Cardiac muscle cell (in vitro differentiated cells and primary cell): ENCODE data around the gene EOGT. TPM values are rescaled to one million over a fixed set of nuclear protein-coding genes. Genes with fewer than 3 reads are reported as not detected.

Source experiments
- DNase-seq, 2 donors: peaks; one replicate each; pipeline versions ENCODE4 v3.0.0 to v3.0.0-alpha.2; 2010 to 2017; ENCODE audit warnings: low read depth in 1 of 2, low spot score in 1 of 2
- H3K27ac ChIP-seq: fragments of 200-600 bp; sonication (generic); 2 replicates; pipeline ENCODE4 v1.5.1; 2016
- H3K27me3 ChIP-seq: fragments of 200-600 bp; sonication (generic); 2 replicates; pipeline ENCODE4 v1.6.0; 2016; ENCODE audit warnings: control low read depth
- H3K36me3 ChIP-seq: fragments of 200-600 bp; sonication (generic); 2 replicates; pipeline ENCODE4 v1.5.1; 2016; ENCODE audit warnings: control low read depth
- H3K4me1 ChIP-seq: fragments of 200-600 bp; sonication (generic); 2 replicates; pipeline ENCODE4 v1.8.1; 2017; ENCODE audit warnings: low read depth, mild to moderate bottlenecking, mixed run types
- H3K4me3 ChIP-seq: fragments of 200-600 bp; sonication (generic); 2 replicates; pipeline ENCODE4 v1.5.1; 2016; ENCODE audit warnings: mild to moderate bottlenecking
- H3K9me3 ChIP-seq: fragments of 200-600 bp; sonication (generic); 2 replicates; pipeline ENCODE4 v1.5.1; 2017; ENCODE audit warnings: low read depth, mild to moderate bottlenecking, control low read depth
- CTCF ChIP-seq: IDR thresholded peaks from 2 replicates; pipeline ENCODE4 v1.5.1; 2012; ENCODE audit warnings: low read depth, mild to moderate bottlenecking, low read length
- polyA plus RNA-seq: library from polyadenylated mRNA; unstranded; fragments of >200 nt; fragmentation: Nextera tagmentation; extraction: Ambion mirVana; gene quantifications from 2 replicates; pipeline ENCODE4 v1.2.1, GENCODE V29; 2016
- total RNA-seq: library from RNA; depleted of rRNA; stranded (reverse); fragments of >200 nt; gene quantifications from 2 replicates; pipeline ENCODE4 v1.2.3, GENCODE V29; 2016

The EOGT gene
- total RNA-seq (10.1 and 16.9 TPM in 2 replicates), polyA plus RNA-seq (11.3 and 13.3 TPM in 2 replicates)

GRCh38 chr3:69013253-69014021 is at the start of gene EOGT:
EOGT (minus strand) TSS chr3:69013684; CDS start chr3:69009846, 3,838 bp downstream.
- peak; percentile 90 to 92 for DNase-seq
- H3K27ac ChIP-seq: peak within 1 kb of the TSS; percentile 88
- peaks cover 2% of the 10 kb centered on the region for H3K4me1 ChIP-seq
- no peaks in the 10 kb centered on the region for H3K9me3 ChIP-seq
- H3K27me3 ChIP-seq: no peaks in the 10 kb centered on the region
- peak; percentile 65 for TF ChIP-seq CTCF
- peaks cover 5% of the 10 kb centered on the region for H3K36me3 ChIP-seq
- peak within 1 kb of the TSS; percentile 66 for H3K4me3 ChIP-seq

- Histone ChIP-seq H3K4me1 (no peaks in the 10 kb centered on the region), H3K9me3 (no peaks in the 10 kb centered on the region), H3K36me3 (peaks cover 84% of the 10 kb centered on the region), H3K4me3 (no peak overlapping the region), H3K27me3 (no peaks in the 10 kb centered on the region), H3K27ac (no peak overlapping the region)
- no peak for DNase-seq
- TF ChIP-seq CTCF: no peak
Observed at GRCh38 chr3:69059688-69060087, 46.2 kb upstream of the EOGT start.

- Histone ChIP-seq H3K36me3 (peaks cover 84% of the 10 kb centered on the region), H3K4me3 (no peak overlapping the region), H3K27ac (no peak overlapping the region), H3K27me3 (no peaks in the 10 kb centered on the region), H3K9me3 (no peaks in the 10 kb centered on the region), H3K4me1 (no peaks in the 10 kb centered on the region)
- DNase-seq: no peak
- TF ChIP-seq CTCF: no peak
Observed at GRCh38 chr3:69058947-69059224, 45.4 kb upstream of the EOGT start.

- no peaks in the 10 kb centered on the region for H3K4me1 ChIP-seq
- no peaks in the 10 kb centered on the region for H3K27me3 ChIP-seq
- H3K4me3 ChIP-seq: no peak overlapping the region
- no peak for DNase-seq
- no peak overlapping the region for H3K27ac ChIP-seq
- no peaks in the 10 kb centered on the region for H3K9me3 ChIP-seq
- TF ChIP-seq CTCF: no peak
- H3K36me3 ChIP-seq: peaks cover 84% of the 10 kb centered on the region
Observed at GRCh38 chr3:69058180-69058946, 44.9 kb upstream of the EOGT start.

- peaks cover 46% of the 10 kb centered on the region for H3K36me3 ChIP-seq
- no peaks in the 10 kb centered on the region for H3K9me3 ChIP-seq
- peak overlapping the region; percentile 95 for H3K27ac ChIP-seq
- no peaks in the 10 kb centered on the region for H3K27me3 ChIP-seq
- no peak for TF ChIP-seq CTCF
- H3K4me3 ChIP-seq: peak overlapping the region; percentile 89
- DNase-seq: no peak
- peaks cover 8% of the 10 kb centered on the region for H3K4me1 ChIP-seq
Observed at GRCh38 chr3:69052472-69052898, 39.0 kb upstream of the EOGT start.
